Endometrial microvascular endothelial cells (primary cell): ENCODE results near the gene ANKRD34C. TPM values are rescaled to one million over a fixed set of nuclear protein-coding genes. Genes with fewer than 3 reads are reported as not detected.

Experiments
- in situ Hi-C: cut with HindIII; loops from 2 replicates; pipeline ENCODE4 v1.10.0; 2017; ENCODE audit warnings: low sequenced_read_pairs, low pct_unique_long_range_greater_than_20kb; ENCODE audit errors: inconsistent ontology term
- total RNA-seq: library from RNA; depleted of rRNA; stranded (reverse); fragments of >200 nt; gene quantifications from one replicate; pipeline ENCODE4 v1.2.3, GENCODE V29; 2015; ENCODE audit errors: inconsistent ontology term

Gene ANKRD34C
- total RNA-seq = not detected

DNA sequence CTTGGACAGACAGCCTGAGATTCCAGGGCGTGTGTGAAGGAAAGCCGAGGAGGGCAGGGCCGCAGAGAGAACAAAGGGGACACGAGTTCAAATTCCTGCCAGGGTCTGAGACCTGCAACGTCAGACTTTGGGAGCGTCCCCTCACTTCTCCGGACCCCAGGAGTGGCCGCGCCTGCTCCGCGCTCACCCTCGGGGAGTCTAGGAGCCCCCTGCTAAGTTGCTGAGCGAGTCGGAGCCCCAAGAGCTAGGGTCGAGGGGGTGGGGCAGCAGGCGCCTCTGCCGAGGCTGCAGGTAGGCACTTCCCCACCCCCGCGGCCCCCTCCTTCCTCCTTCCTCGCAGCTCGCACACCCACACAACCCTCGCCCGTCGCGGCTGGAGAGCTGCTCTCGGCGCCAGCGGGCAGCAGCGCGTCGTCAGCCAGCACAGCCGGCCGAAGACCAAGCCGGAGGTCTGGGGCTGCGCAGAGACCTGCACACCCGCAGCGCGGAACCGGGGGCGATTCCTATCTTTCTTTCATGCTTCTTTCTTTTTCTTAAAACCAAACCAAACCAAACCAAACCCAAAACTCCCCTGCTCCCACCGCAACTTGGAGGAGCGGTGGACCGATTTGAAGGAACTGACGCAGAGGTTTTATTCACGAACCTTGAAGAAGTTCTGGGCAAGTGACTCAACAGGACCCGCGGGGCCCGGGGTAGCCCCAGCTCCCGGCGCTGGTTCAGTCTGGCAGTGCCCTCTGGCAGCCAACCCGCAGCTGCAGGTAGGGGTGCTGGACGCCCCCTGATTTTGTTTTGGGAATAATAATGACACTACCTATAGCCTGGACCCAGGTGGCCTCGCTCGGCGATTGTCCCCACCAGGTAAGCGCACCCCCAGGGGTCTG lies at the start of gene ANKRD34C:
ANKRD34C (plus strand) TSS at position 352 of the 881 bp plus-strand sequence. CDS start 10,563 bp downstream, outside the sequence.
- in situ Hi-C loops = no loop called here

DNA sequence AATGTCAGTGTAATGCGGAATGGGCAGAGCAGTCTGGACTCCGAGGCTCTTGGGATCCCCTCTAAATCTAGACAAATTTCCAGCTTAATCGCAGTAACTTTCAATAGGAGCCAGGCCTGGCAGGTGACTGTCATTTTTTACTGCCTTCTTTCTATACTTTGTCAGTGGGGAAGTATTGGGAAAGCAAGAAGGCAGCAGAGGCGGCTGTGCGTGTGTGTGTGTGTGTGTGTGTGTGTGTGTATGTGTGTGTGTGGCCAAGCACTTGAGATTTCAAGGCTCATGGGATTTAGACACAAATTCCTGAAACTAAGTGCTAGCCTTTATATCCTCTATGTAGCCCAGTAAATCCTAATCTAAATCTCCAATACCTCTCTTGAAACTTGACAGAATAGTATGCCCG lies 49.3 kb upstream of the ANKRD34C start:
- in situ Hi-C loops = no loop called here

DNA sequence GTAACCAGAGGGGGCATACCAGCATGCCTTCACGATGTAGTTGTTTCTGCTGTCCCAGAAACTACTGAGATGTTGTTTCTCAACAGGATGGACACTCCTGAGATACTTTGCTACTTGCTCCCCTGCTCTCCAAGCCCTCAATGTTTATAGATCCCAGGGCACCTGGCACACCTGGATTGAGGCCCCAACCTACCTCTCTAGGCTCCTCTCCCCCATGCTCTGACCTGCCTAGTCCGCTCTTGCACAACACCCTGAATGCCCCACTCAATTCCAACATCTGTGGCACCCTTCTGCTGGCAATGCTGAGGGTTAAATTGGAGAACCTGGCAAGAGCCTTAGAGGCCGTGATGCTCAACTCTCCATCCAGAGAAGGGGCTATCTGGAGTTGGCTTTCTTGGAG lies 42.5 kb upstream of the ANKRD34C start:
- in situ Hi-C loops = no loop called here

DNA sequence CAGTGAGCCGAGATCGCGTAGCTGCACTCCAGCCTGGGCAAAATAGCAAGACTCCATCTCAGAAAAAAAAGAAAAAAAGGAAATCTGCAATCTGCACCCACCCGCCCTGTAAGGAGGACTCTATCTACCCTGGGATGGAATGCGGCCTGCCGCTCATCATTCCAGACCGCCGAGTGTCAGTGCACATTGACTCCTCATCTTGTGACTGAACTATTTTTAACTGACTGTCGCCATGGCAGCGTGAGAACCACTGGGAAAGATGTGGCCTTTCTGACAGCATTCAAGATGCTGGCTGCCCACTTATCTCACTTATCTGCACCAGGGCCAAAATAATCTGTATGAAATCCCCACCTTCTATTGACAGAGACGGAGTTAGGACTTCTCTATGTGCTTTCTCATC lies 38.8 kb upstream of the ANKRD34C start:
- in situ Hi-C loops = no loop called here

DNA sequence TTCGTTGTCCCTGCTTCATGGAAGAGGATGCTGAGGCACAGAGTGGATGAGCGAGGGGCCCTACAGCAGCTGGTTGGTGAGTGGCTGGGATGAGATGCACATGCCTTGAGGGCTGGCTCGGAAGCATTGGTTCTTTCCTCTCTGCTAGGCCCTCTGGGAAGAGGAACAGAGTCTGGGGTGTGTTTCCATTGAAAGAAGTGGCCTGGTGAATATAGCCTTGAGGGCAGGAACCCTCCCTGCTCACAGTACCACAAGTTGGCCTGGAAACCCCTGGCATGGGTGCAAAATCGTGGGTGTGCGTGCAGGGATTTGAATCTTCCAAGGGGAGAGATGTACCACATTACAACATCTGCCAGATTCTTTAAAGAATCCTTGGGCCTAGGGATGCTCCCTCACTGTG lies 37.6 kb upstream of the ANKRD34C start:
- in situ Hi-C loops = no loop called here

DNA sequence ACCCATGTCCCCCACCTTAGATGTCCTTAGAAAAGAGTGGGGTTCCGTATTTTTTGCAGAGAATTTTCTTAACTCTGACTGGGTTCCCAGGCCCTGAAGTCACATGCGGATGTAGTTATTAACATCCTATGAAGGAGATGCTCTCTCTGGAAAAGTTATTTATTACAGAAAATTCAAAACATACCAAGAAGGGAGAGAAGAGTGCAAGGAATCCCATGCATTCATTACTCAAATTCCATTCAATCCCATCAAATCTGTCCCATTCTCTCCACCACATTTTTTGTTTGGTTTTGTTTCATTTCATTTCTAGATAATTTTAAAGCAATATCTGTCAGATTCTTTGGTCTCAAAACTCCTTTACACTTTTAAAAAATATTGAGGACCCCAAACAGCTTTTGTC lies 34.3 kb upstream of the ANKRD34C start:
- in situ Hi-C loops = no loop called here

DNA sequence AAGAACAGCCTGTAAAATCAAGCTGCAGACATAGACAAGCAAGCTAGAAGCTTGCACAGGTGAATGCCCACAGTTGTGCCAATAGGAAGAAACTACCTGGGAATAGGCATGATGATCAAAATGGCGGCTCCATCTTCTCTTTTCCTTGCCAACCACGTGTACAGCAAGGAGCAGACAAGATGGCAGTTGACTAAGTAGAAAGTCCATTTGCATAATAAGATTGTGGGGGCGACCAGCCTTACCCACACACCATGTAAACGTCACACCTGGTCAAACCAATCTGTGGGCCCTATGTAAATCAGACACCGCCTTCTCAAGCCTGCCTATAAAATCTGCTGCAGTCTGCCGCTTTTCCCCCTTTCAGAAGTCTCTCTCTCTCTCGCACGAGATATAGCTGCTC lies 25.1 kb upstream of the ANKRD34C start:
- in situ Hi-C loops = no loop called here

DNA sequence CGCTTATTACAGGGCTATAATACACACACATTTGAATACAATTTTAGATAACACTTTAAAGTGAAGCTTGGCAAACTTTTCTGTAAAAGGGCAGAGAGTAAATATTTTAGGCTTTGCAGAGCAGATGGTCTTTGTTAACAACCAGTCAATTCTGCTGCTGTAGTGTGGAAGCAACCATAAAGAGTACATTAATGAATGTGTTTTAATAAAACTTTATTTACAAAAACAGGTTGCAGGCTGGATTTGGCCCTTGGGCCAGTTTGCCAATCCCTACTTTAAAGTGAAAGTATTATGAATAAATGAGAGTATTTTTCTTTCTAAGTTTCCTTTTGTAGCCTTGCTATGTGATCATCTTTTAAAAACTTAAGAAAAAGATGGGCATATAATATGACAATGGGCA lies 20.7 kb upstream of the ANKRD34C start:
- in situ Hi-C loops = no loop called here

DNA sequence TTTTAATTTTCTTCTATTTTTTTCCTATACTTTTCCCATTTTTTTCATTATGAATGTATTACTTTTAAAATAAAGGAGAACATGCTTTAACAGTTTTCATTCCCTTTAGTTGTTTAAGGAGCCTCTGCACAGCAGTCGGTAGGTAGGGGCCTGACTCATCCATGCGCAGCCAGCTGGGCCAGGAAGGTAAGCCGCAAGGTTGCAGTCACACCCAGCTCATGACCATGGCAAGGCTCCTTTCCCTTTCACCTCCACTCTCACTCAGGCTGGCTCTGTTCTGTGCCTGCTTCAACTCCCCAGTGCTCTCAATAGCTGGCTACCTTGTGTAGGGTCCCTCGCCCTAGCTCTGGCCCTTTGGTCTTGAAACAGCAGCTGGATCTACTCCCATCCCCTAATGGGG lies 17.4 kb upstream of the ANKRD34C start:
- in situ Hi-C loops = no loop called here

DNA sequence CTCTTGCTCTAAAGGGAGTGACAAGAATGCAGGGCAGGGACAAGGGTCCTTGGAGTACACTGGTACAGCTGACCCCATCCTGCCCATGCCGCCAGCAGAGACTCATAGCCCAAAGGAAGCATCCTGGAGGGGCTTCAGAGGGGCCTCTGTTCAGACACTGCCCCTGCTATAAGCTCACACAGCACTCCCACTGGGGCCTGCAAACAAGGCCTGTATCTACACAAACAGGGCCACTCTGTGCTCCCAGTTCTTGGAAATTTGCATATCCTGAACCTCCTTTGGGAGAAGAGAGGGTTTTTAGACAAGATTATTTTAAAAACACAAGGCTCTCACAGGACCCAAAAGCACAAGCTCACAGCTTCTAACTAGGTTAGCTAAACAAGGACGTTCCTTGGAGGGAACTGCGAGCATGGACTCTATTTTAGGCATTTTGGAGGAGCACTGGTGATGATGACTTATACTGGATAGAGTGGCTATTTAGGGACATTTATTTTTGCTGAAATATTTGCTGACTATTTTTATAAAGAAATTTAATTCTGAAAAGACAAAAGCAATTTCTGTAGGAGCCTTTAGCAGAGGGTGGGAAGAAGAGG lies 16.4 kb upstream of the ANKRD34C start:
- in situ Hi-C loops = no loop called here

DNA sequence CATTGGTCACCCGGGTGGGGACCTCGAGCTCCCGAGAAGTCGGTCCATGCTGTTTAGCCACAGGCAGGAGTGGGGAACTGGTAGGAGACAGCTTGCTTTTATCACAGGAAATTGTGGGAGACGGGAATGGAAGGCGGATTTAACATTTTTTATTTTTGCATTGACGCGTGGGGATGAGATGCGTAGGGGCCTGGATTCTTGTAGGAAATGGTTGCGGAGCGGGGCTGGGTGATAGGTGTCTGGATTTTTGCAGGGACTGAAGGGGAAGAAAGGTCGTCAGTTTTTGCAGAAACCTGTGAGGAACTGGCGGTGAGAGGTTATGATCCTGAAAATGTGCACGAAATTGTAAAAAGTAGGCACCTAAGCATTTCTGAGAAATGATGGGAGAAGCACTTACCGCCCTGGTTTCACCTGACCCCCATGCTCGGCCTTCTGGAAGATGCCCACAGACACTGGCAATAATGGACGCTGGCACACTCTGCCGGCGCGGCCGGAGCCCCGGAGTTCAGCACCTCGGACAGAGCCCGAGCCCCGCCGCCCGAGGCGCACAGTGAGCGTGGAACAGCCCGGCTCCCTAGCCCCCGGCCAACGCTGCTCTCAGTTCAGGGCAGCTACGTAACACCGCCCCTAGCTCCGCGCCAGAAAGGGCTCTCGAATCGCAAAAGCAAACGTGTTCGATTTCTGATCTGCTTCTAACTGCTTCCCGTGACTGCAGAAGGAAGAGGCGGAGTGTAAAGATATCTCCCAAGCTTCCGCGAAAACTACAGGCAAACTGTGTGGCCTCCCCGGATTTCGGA lies 928 bp downstream of the ANKRD34C start:
- in situ Hi-C loops = no loop called here

DNA sequence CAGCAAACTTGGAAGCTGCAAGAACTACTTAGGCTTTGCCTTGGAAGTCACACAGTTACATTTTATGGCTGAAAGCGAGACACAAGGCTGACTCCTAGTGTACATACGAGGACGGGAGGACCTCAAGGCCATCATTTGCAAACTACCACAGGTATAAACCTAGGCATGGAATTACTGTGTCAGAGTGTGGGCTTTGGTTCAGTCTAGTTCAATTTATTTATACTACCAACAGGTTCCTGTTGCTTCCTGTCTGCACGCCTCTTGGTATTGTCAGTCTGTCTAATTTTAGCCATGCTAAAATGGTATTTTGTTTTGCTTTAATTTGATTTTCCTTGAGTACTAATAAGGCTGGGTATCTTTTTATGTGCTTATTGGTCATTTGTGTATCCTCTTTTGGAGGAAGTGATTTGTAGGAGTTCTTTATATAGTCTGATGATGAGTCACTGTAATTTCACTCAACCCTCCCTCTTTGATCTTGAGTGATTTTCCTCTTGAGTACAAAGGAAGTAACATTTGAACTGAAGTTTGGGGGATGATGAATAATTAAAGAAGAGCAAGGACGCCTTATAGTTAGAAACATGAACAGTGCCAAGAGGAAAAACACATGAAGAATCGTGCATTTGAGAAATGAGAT lies 8.2 kb downstream of the ANKRD34C start:
- in situ Hi-C loops = no loop called here

DNA sequence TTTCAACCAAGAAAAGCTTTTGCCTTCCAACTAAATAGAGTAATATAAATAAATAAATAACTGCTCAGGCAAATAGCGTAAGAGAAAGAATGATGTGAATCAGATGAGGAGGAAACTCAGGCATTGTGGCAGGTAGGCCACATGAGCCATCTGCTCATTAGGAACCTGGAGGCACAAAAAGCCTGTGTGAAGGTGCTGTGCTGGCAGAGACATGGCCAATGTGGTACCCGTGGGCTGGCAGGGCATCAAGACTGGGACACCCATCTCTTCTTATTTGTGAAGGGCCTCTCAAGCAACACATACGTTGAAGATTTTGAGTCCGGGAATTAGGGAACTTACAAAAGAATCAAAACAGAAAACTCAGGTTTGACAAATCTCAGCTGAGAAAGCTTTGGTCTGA lies 9.5 kb downstream of the ANKRD34C start:
- in situ Hi-C loops = no loop called here

DNA sequence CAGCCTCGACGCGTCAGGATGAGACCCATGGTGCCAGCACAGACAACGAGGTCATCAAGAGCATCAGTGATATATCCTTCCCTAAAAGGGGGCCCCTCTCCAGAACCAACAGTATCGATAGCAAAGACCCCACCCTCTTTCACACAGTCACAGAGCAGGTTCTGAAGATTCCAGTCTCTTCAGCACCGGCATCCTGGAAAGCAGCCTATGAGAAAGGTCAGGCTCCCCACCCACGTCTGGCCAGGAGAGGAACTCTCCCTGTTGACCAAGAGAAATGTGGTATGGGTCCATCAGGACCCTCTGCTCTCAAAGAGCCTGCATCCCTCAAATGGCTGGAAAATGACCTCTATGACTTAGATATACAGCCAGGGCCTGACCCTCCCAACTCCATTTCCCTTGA lies 11.6 kb downstream of the ANKRD34C start:
- in situ Hi-C loops = no loop called here

DNA sequence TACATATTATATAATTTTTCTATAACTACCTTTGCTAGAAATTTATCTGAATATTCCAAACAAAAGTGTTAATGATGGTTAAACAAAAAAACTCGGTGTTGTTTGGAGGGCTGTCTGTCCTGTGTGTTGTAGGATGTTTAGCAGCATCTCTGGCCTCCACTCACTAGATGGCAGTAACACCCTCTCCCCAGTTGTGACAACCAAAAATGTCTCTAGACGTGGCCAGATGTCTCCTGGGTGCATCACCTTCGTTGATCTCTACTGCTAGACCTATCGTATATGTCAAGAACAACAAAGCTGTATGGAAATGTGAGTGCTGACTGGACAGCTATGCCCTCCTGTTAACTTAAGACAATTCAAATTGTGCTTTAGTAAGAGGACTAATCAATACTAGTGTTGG lies 14.1 kb downstream of the ANKRD34C start:
- in situ Hi-C loops = no loop called here

DNA sequence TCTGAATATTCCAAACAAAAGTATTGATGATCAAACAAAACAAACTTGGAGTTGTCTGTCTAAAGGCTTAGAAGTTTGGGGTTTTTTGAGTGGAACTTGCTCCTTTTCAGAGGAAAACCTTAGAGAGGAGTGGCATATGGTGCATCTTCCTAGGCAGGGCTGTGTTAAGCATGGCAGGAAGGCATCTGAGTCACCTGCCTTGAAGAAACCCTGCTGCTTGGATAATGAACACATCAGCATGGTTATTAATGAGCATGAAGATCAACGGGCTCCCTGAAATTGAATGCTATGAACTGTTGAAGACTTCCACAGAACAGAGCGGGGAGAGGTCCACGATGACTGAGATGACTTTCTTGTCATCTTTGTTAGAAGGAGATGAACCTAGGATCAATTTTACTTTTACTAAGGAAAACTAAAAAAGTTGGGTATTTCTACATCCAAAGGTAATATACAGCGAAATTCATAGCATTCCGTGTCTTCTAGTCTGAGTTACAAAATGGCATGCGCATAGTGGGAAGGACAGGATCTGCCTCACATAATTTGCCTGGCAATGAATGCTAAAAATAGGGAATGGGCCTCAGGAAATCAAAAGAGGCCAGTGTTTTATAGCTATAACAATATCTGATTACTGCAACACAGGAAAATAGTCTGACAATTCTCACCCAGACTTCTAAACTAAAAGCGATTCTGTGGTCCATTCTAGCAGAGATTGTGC lies 16.8 kb downstream of the ANKRD34C start:
- in situ Hi-C loops = no loop called here

DNA sequence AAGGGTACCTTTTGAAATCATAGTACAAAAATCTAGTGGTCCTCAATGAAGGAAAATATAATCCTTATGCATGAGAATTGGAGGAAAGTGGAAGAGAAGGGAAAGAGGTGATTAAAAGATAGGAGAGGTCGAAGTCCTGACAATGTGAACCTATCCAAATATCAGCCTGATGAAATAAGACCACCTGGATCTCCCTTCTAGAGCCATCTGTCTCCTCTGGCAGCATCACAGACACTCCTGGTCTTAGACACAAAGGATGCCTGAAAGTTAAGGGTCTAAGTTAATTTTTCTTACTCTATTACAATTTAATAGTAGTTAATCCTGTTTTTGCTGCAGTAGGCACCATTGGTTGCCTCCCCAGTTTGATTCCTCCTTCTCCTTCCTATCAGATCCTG lies 17.3 kb downstream of the ANKRD34C start:
- in situ Hi-C loops = no loop called here

DNA sequence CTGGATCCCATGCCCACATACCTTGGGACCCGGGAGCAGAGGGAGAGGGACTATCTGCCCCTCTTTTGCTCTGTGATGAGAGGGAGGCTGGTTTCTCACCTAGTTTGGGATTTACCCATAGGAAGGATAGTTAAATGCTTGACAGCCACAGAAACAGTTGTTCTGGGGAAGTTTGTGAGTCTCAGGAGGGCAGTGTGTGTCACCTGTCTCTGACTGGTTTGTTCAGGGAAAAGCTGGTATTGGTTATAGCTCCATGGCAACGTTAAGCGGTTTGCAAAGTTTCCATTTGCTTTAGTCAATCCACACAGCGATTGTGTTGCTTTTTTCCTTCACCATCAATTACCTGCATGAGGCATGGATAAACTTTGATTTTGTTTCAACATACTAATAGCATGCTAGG lies 24.7 kb downstream of the ANKRD34C start:
- in situ Hi-C loops = no loop called here

DNA sequence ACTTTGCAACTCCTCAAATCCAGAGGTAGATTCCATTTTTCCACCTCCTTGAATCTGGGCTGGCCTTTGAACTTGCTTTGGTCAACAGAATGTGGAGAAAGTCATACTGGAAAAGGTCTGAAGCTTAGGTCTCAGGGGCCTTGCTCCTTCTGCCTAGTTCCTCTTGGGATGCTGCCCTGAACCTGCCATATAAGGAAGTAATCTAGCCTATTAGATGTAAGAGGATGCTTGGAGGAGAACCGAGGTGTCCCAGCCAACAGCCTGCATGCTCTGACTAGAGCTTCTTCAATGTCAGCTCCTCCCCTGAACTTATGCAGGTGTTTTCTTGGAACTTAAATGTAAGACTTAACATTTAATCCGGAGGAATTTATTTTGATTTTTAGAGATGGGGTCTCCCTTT lies 26.4 kb downstream of the ANKRD34C start:
- in situ Hi-C loops = no loop called here
